ENCODE measurements around the gene DIO1. TPM values are rescaled to one million over a fixed set of nuclear protein-coding genes. Genes with fewer than 3 reads are reported as not detected.
A peak's percentile ranks its signal among the peaks of the same experiment; 100 is the strongest.

DIO1 gene
- total RNA-seq, 1 experiment from 2014 or later: 0.28 TPM

DNA sequence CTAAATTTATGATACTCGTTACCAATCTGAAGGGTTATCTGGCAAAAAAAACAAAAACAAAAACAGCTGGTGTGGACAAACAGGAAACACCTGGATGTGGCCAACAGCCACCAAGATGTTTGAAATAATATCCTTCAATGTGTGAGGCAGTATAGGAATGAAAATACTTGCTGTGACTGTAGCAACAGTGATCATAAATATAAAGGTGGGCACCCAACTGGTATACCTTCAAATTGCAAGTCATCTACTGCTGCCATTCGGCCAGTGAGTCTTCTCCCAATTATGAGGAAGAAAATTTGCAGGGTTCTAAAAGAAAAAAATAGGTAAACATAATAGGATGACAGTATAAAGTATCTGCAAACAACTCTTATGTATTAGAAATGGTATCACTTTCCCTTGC, 5.3 kb upstream of the DIO1 start:
- intact Hi-C loops (cut with micrococcal nuclease; ENCODE audit: unreplicated experiment): no loop called here
- CTCF ChIA-PET: no interaction called here

More for the DNA sequence above, 5.3 kb upstream of the DIO1 start:
- in situ Hi-C loops (cut with HindIII; ENCODE audit: low pct_unique_long_range_greater_than_20kb, low sequenced_read_pairs): no loop called here
- TF ChIP-seq SIN3A (IDR thresholded peaks at IDR 0.05; ENCODE audit: borderline replicate concordance, insufficient read depth, low read depth, low read length) (no peak), TCF7L2 (IDR thresholded peaks at IDR 0.05; ENCODE audit: low read depth, low read length) (no peak), CTCF (IDR thresholded peaks at IDR 0.05) (no peak), REST (IDR thresholded peaks at IDR 0.05; ENCODE audit: insufficient read depth in 1 of 2, low read depth in 2 of 2, low read length in 1 of 2) (no peak), POLR2AphosphoS5 (IDR thresholded peaks at IDR 0.05; ENCODE audit: low read depth, low read length) (no peak)
- Histone ChIP-seq H3K9me3 (ENCODE audit: control insufficient read depth, insufficient read depth, low read depth, low read length) (no peaks in the 10 kb centered on the region), H3K4me1 (ENCODE audit: control insufficient read depth, insufficient read depth, low read length) (peaks cover 12% of the 10 kb centered on the region), H3K27ac (ENCODE audit: low read length) (peak overlapping the region; percentile 89; the same call in 1 of the 2 replicates), H3K36me3 (ENCODE audit: control insufficient read depth, insufficient read depth, low read length) (peaks cover 4% of the 10 kb centered on the region; the same call in 1 of the 2 replicates), H3K27me3 (ENCODE audit: control insufficient read depth, insufficient read depth, low read length) (no peaks in the 10 kb centered on the region), H3K4me3 (ENCODE audit: low read depth in 2 of 2, low read length in 2 of 2) (peak overlapping the region; percentile 81 to 98)
- no TSS peak for BruUV-seq (replicated peaks)
- ATAC-seq (no peak), DNase-seq (ENCODE audit: low read depth, low spot score) (no peak)
- POLR2A ChIA-PET: no interaction called here

Data from Panc1 (cell line).